Gastrocnemius medialis (tissue), 4 donors: ENCODE measurements around the gene SAMD4A. TPM values are rescaled to one million over a fixed set of nuclear protein-coding genes. Genes with fewer than 3 reads are reported as not detected.

Source experiments
- ATAC-seq, 2 donors: fragments of 150-250 bp; one replicate each; pipeline ENCODE4 v1.9.1; 2016
- DNase-seq, 2 donors: peaks; one replicate each; pipeline ENCODE4 v3.0.0-alpha.2; 2019
- H3K27ac ChIP-seq, 4 donors: fragments of 200-600 bp; sonication (generic); 1 replicate in 1 of 4; 2 replicates in 3 of 4; pipeline ENCODE4 v1.5.1; 2016 to 2018; ENCODE audit warnings: mild to moderate bottlenecking in 2 of 4, moderate library complexity in 1 of 4
- H3K27me3 ChIP-seq, 3 donors: fragments of 200-600 bp; sonication (generic) in 2 of 3; 1 replicate in 1 of 3; 2 replicates in 2 of 3; pipeline versions ENCODE4 v1.5.1 to v1.6.0; 2016 to 2019; ENCODE audit warnings: mild to moderate bottlenecking in 1 of 3, moderate library complexity in 1 of 3
- H3K36me3 ChIP-seq, 2 donors: fragments of 200-600 bp; sonication (generic) in 1 of 2; one replicate each; pipeline ENCODE4 v1.5.1; 2017 to 2018
- H3K4me1 ChIP-seq, 2 donors: fragments of 200-600 bp; sonication (generic) in 1 of 2; one replicate each; pipeline ENCODE4 v1.5.1; 2016 to 2017; ENCODE audit warnings: mild to moderate bottlenecking in 2 of 2
- H3K4me3 ChIP-seq, 4 donors: fragments of 200-600 bp; sonication (generic) in 3 of 4; 1 replicate in 1 of 4; 2 replicates in 3 of 4; pipeline ENCODE4 v1.5.1; 2016 to 2019; ENCODE audit warnings: mild to moderate bottlenecking in 2 of 4
- H3K9me3 ChIP-seq, 3 donors: fragments of 200-600 bp; sonication (generic) in 2 of 3; 1 replicate in 1 of 3; 2 replicates in 2 of 3; pipeline ENCODE4 v1.5.1; 2016 to 2019
- CTCF ChIP-seq, 5 experiments: fragments of 450-650 bp in 3 of 5; fragments of 200-600 bp in 2 of 5; sonication (generic) in 2 of 5; IDR thresholded peaks in 4 of 5; conservative IDR thresholded peaks in 1 of 5; 1 replicate in 4 of 5; 2 replicates in 1 of 5; pipeline ENCODE4 v1.5.1; 2016 to 2019; ENCODE audit warnings: antibody characterized with exemption in 5 of 5, mild to moderate bottlenecking in 3 of 5, moderate library complexity in 3 of 5
- POLR2A ChIP-seq, 2 donors: fragments of 450-650 bp; IDR thresholded peaks; one replicate each; pipeline ENCODE4 v1.6.1; 2017; ENCODE audit warnings: antibody characterized with exemption in 2 of 2, mild to moderate bottlenecking in 2 of 2, moderate library complexity in 2 of 2
- in situ Hi-C, 4 donors: fragments of 200-750 bp; cut with MboI; loops; one replicate each; pipeline versions ENCODE4 v1.15.0 to v1.8.0; 2017; ENCODE audit warnings: low sequenced_read_pairs in 4 of 4
- intact Hi-C: fragments of 100-400 bp; cut with DNase I; formaldehyde crosslinking; loops from one replicate; pipeline ENCODE4 v1.15.1; 2023; ENCODE audit warnings: low total_unique reads
- total RNA-seq, 4 donors: library from RNA; depleted of rRNA; stranded (reverse); fragments of >200 nt; gene quantifications; one replicate each; pipeline versions ENCODE4 v1.1.0 to v1.2.3, GENCODE V29; 2016

The SAMD4A gene
- total RNA-seq, 4 donors from 2014 or later, result 26.4 to 48.0 (median 42.2) TPM

- TF ChIP-seq POLR2A (IDR thresholded peaks at IDR 0.05) (no peak), CTCF (IDR thresholded peaks at IDR 0.05 in 4 of 5, conservative IDR thresholded peaks at IDR 0.05 in 1 of 5) (no peak)
- intact Hi-C loops (no loop called here), in situ Hi-C loops (no loop called here)
- no peaks in the 10 kb centered on the region for H3K36me3 ChIP-seq
- H3K27ac ChIP-seq, result no peak overlapping the region
- no peak overlapping the region for H3K4me3 ChIP-seq
- H3K4me1 ChIP-seq, result no peaks in the 10 kb centered on the region
- DNase-seq (no peak), ATAC-seq (no peak)
- H3K27me3 ChIP-seq, result no peaks in the 10 kb centered on the region
- no peaks in the 10 kb centered on the region for H3K9me3 ChIP-seq
These were observed 267.2 kb downstream of the SAMD4A start for GRCh38 chr14:54834081-54834480.

DNA sequence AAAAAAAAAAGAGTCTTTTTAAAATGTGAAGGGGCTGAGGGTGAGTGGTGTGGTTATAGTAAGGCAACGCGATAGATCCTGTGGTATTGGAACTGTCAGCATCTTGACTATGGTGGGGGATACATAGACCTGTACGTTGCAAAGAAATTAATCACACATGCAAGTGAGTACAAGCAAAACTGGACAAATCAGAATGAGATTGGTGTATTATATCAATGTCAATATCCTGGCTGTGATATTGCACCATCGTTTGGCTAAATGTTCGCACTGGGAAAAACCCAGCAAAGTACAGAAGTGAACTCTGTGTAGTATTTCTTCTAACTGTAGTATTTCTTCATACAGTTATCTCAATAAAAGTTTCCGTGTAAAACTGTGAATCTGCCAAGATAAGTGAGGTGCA lies 267.8 kb downstream of the SAMD4A start:
- ATAC-seq, result no peak
- Histone ChIP-seq H3K9me3 (no peaks in the 10 kb centered on the region), H3K36me3 (no peaks in the 10 kb centered on the region), H3K27ac (no peak overlapping the region), H3K4me3 (no peak overlapping the region), H3K27me3 (no peaks in the 10 kb centered on the region), H3K4me1 (no peaks in the 10 kb centered on the region)
- TF ChIP-seq POLR2A (IDR thresholded peaks at IDR 0.05), result no peak
- intact Hi-C loops (no loop called here), in situ Hi-C loops (no loop called here)
- no peak for DNase-seq

GRCh38 chr14:54836231-54836630 lies 269.3 kb downstream of the SAMD4A start:
- ATAC-seq (no peak), DNase-seq (no peak)
- Histone ChIP-seq H3K4me3 (no peak overlapping the region), H3K36me3 (no peaks in the 10 kb centered on the region), H3K4me1 (no peaks in the 10 kb centered on the region), H3K9me3 (no peaks in the 10 kb centered on the region), H3K27ac (no peak overlapping the region), H3K27me3 (no peaks in the 10 kb centered on the region)
- TF ChIP-seq CTCF (IDR thresholded peaks at IDR 0.05 in 4 of 5, conservative IDR thresholded peaks at IDR 0.05 in 1 of 5) (no peak), POLR2A (IDR thresholded peaks at IDR 0.05) (no peak)
- in situ Hi-C loops, result no loop called here
- intact Hi-C loops, result no loop called here

DNA sequence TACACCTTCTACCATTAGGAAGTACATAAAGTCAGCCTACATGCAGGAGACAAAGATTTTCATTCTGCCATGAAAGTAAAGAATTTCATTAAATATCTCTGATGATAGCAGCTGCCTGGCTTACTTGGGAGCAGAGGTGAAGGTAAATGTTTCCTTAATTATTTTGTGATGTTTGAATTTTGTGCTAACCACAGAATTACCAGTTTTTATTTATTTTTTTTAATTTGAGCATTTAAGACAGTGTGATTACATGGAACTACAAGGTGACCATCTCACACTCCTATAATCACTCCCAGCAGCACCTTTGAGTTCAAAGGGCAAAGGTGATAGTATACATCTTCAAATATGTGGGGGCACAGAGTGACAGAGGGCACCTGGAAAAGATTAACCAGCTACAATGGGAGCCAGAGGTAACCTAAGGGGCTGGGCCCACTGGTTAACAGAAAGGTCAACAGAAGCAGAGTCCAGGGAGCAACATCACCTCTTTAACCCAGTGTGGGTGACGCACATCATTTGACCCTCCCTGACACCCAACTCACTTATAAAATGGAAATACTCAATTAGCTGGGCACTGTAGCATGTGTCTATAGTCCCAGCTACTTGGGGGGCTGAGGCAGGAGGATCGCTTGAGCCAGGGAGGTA lies 270.7 kb downstream of the SAMD4A start:
- TF ChIP-seq POLR2A (IDR thresholded peaks at IDR 0.05) (no peak), CTCF (IDR thresholded peaks at IDR 0.05 in 4 of 5, conservative IDR thresholded peaks at IDR 0.05 in 1 of 5) (no peak)

GRCh38 chr14:54838931-54839512 lies 272.1 kb downstream of the SAMD4A start:
- no peak overlapping the region for H3K4me3 ChIP-seq
- H3K4me1 ChIP-seq, result no peaks in the 10 kb centered on the region
- intact Hi-C loops (no loop called here), in situ Hi-C loops (no loop called here)
- no peaks in the 10 kb centered on the region for H3K27me3 ChIP-seq
- ATAC-seq, result peak in 1 of 2 donors; percentile 59
- no peaks in the 10 kb centered on the region for H3K36me3 ChIP-seq
- H3K27ac ChIP-seq, result peak overlapping the region in 3 of 4 donors; percentile 22 to 54 (median 33)
- H3K9me3 ChIP-seq, result no peaks in the 10 kb centered on the region
- DNase-seq, result peak; percentile 13 to 64
- no peak for TF ChIP-seq CTCF (IDR thresholded peaks at IDR 0.05 in 4 of 5, conservative IDR thresholded peaks at IDR 0.05 in 1 of 5)
- no peak for TF ChIP-seq POLR2A (IDR thresholded peaks at IDR 0.05)

More for the DNA sequence above, 270.7 kb downstream of the SAMD4A start:
- ATAC-seq (no peak), DNase-seq (no peak)
- Histone ChIP-seq H3K36me3 (no peaks in the 10 kb centered on the region), H3K27me3 (no peaks in the 10 kb centered on the region), H3K4me1 (no peaks in the 10 kb centered on the region), H3K9me3 (no peaks in the 10 kb centered on the region), H3K27ac (no peak overlapping the region), H3K4me3 (no peak overlapping the region)
- intact Hi-C loops (no loop called here), in situ Hi-C loops (no loop called here)
